Lower leg skin (tissue), 3 donors: ENCODE results near the gene KIF13A.

Source experiments
- POLR2A ChIP-seq, 2 donors: fragments of 450-650 bp; IDR thresholded peaks; one replicate each; pipeline ENCODE4 v1.6.1; 2016 to 2017; ENCODE audit warnings: antibody characterized with exemption in 2 of 2, mild to moderate bottlenecking in 1 of 2, moderate library complexity in 1 of 2
- TF ChIP-seq, protein P1 (sequence below), 3 donors: fragments of 450-650 bp; IDR thresholded peaks; one replicate each; pipeline ENCODE4 v1.5.1; 2016; ENCODE audit warnings: antibody characterized with exemption in 3 of 3, mild to moderate bottlenecking in 3 of 3, moderate library complexity in 2 of 3

DNA sequence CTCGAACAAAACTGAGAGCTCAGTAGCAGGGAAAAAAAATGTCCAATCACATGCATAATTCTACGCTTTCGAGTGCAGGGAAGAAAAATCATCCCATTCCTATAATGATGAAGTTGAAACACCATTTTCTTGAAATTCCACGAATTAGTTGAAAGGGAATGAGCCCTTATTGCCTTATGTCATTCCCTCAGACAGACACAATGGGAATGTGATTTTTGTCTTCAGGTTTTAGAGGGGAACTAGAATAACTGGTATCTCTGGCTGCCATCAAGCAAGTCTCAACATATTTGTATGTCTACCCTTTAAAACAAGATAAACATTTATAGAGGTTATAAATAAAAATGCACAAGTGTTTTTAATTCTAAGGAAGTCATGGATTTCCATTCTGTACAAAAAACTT lies 87.9 kb downstream of the KIF13A start:
- TF ChIP-seq, protein P1, sequence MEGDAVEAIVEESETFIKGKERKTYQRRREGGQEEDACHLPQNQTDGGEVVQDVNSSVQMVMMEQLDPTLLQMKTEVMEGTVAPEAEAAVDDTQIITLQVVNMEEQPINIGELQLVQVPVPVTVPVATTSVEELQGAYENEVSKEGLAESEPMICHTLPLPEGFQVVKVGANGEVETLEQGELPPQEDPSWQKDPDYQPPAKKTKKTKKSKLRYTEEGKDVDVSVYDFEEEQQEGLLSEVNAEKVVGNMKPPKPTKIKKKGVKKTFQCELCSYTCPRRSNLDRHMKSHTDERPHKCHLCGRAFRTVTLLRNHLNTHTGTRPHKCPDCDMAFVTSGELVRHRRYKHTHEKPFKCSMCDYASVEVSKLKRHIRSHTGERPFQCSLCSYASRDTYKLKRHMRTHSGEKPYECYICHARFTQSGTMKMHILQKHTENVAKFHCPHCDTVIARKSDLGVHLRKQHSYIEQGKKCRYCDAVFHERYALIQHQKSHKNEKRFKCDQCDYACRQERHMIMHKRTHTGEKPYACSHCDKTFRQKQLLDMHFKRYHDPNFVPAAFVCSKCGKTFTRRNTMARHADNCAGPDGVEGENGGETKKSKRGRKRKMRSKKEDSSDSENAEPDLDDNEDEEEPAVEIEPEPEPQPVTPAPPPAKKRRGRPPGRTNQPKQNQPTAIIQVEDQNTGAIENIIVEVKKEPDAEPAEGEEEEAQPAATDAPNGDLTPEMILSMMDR (IDR thresholded peaks at IDR 0.05): no peak
- TF ChIP-seq POLR2A (IDR thresholded peaks at IDR 0.05): no peak
